GM12892 (cell line): ENCODE data around the gene EPHB4.

Experiments
- POLR2A ChIP-seq: IDR thresholded peaks from 2 replicates; pipeline ENCODE4 v1.6.1; 2011; ENCODE audit warnings: low read depth, low read length, control low read depth
- POLR2AphosphoS5 ChIP-seq: IDR thresholded peaks from 2 replicates; pipeline ENCODE4 v1.6.1; 2011; ENCODE audit warnings: low read depth, low read length, control low read depth

GRCh38 chr7:100818366-100818765 is 9.0 kb downstream of the EPHB4 start:
- TF ChIP-seq POLR2A (no peak), POLR2AphosphoS5 (no peak)
